Panc1 (cell line): ENCODE measurements around the gene PAPSS2.

Source experiments
- POLR2AphosphoS5 ChIP-seq: IDR thresholded peaks from 2 replicates; pipeline ENCODE4 v1.6.1; 2012; ENCODE audit warnings: mild to moderate bottlenecking, low read depth, low read length, moderate library complexity
- TF ChIP-seq, protein P1 (sequence below): fragments of 450-650 bp; IDR thresholded peaks from 2 replicates; pipeline ENCODE4 v1.5.1; 2017; ENCODE audit warnings: mild to moderate bottlenecking

GRCh38 chr10:87700031-87700796, 40.5 kb downstream of the PAPSS2 start:
- TF ChIP-seq, protein P1, sequence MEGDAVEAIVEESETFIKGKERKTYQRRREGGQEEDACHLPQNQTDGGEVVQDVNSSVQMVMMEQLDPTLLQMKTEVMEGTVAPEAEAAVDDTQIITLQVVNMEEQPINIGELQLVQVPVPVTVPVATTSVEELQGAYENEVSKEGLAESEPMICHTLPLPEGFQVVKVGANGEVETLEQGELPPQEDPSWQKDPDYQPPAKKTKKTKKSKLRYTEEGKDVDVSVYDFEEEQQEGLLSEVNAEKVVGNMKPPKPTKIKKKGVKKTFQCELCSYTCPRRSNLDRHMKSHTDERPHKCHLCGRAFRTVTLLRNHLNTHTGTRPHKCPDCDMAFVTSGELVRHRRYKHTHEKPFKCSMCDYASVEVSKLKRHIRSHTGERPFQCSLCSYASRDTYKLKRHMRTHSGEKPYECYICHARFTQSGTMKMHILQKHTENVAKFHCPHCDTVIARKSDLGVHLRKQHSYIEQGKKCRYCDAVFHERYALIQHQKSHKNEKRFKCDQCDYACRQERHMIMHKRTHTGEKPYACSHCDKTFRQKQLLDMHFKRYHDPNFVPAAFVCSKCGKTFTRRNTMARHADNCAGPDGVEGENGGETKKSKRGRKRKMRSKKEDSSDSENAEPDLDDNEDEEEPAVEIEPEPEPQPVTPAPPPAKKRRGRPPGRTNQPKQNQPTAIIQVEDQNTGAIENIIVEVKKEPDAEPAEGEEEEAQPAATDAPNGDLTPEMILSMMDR, result no peak
- no peak for TF ChIP-seq POLR2AphosphoS5
